HG03064 (cell line): ENCODE results near the gene CFAP299.
"Not testable (repeated sequence)": the region's sequence is repeated elsewhere in the genome, so short reads cannot be mapped to it uniquely, and the experiment has no call there.

ENCODE experiments used
- ATAC-seq: cut with Tn5 transposase; IDR thresholded peaks from one replicate; pipeline ENCODE4 v1.9.1; 2021; ENCODE audit warnings: low read depth; ENCODE audit not compliant: unreplicated experiment

The CFAP299 gene

GRCh38 chr4:80439294-80440061 lies 103.9 kb downstream of the CFAP299 start:
- not testable (repeated sequence) for ATAC-seq

- no peak for ATAC-seq
These were observed 110.7 kb downstream of the CFAP299 start for GRCh38 chr4:80446248-80446647.

GRCh38 chr4:80446664-80447063 lies 111.1 kb downstream of the CFAP299 start:
- no peak for ATAC-seq

GRCh38 chr4:80447493-80447892 lies 112.0 kb downstream of the CFAP299 start:
- ATAC-seq = no peak

- no peak for ATAC-seq
These were observed 112.5 kb downstream of the CFAP299 start for GRCh38 chr4:80448056-80448455.

GRCh38 chr4:80452055-80452454 lies 116.5 kb downstream of the CFAP299 start:
- ATAC-seq = no peak

GRCh38 chr4:80452768-80453167 lies 117.2 kb downstream of the CFAP299 start:
- ATAC-seq = no peak

- no peak for ATAC-seq
These were observed 118.5 kb downstream of the CFAP299 start for GRCh38 chr4:80454040-80454439.

- ATAC-seq = no peak
These were observed 119.0 kb downstream of the CFAP299 start for GRCh38 chr4:80454556-80454955.

GRCh38 chr4:80459918-80460473 lies 124.5 kb downstream of the CFAP299 start:
- no peak for ATAC-seq

- ATAC-seq = no peak
These were observed 125.9 kb downstream of the CFAP299 start for GRCh38 chr4:80461412-80461811.

- ATAC-seq = no peak
These were observed 127.1 kb downstream of the CFAP299 start for GRCh38 chr4:80462621-80463091.

- no peak for ATAC-seq
These were observed 128.0 kb downstream of the CFAP299 start for GRCh38 chr4:80463509-80463908.

GRCh38 chr4:80465238-80465637 lies 129.7 kb downstream of the CFAP299 start:
- no peak for ATAC-seq

- ATAC-seq = no peak
These were observed 130.2 kb downstream of the CFAP299 start for GRCh38 chr4:80465736-80466135.

GRCh38 chr4:80466618-80467017 lies 131.1 kb downstream of the CFAP299 start:
- ATAC-seq = no peak

GRCh38 chr4:80471756-80472155 lies 136.2 kb downstream of the CFAP299 start:
- ATAC-seq = no peak

GRCh38 chr4:80475236-80475635 lies 139.7 kb downstream of the CFAP299 start:
- no peak for ATAC-seq

- ATAC-seq = no peak
These were observed 140.3 kb downstream of the CFAP299 start for GRCh38 chr4:80475798-80476197.

- ATAC-seq = no peak
These were observed 149.2 kb downstream of the CFAP299 start for GRCh38 chr4:80484712-80485111.

GRCh38 chr4:80486603-80487002 lies 151.1 kb downstream of the CFAP299 start:
- ATAC-seq = no peak

- no peak for ATAC-seq
These were observed 154.3 kb downstream of the CFAP299 start for GRCh38 chr4:80489798-80490197.
